Peyer's patch (tissue), 4 donors: ENCODE measurements around the gene TMEM178B.
"Not testable (repeated sequence)": the region's sequence is repeated elsewhere in the genome, so short reads cannot be mapped to it uniquely, and the experiment has no call there.

Experiments used
- CTCF ChIP-seq, 6 experiments: fragments of 450-650 bp in 4 of 6; fragments of 200-600 bp in 2 of 6; sonication (generic) in 1 of 6; IDR thresholded peaks; one replicate each; pipeline ENCODE4 v1.5.1; 2017 to 2019; ENCODE audit warnings: antibody characterized with exemption in 6 of 6, mild to moderate bottlenecking in 3 of 6, moderate library complexity in 1 of 6
- POLR2A ChIP-seq, 2 donors: fragments of 450-650 bp; IDR thresholded peaks; one replicate each; pipeline ENCODE4 v1.5.1; 2017; ENCODE audit warnings: antibody characterized with exemption in 2 of 2, mild to moderate bottlenecking in 2 of 2, moderate library complexity in 2 of 2

DNA sequence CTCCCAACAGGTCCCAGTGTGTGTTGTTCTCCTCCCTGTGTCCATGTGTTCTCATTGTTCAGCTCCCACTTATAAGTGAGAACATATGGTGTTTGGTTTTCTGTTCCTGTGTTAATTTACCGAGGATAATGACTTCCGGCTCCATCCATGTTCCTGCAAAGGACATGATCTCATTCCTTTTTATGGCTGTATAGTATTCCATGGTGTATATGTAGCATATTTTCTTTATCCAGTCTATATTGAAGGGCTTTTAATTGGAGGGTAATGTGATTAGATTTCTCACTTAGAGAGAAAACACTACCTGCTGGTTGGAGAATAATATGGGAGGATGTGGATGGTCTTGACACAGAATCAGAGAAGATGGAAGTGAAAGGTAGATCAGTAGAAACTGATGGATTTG is 256.4 kb downstream of the TMEM178B start:
- TF ChIP-seq POLR2A, CTCF (IDR thresholded peaks at IDR 0.05): not testable (repeated sequence)
